Neural cell (in vitro differentiated cells): ENCODE measurements around the gene IGF1R. TPM values are rescaled to one million over a fixed set of nuclear protein-coding genes. Genes with fewer than 3 reads are reported as not detected.

Experiments
- H2AFZ ChIP-seq: fragments of 200-600, 300-800 bp; sonication (generic), shearing (Covaris generic); 2 replicates; pipeline ENCODE4 v1.6.0; 2014; ENCODE audit warnings: low read depth, mild to moderate bottlenecking, antibody characterized with exemption, low read length, moderate library complexity
- H3F3A ChIP-seq: fragments of 200-600 bp; shearing (Covaris generic); 2 replicates; pipeline ENCODE4 v1.6.1; 2016; ENCODE audit warnings: mild to moderate bottlenecking, moderate library complexity, mixed read lengths, antibody characterized with exemption, low read length; ENCODE audit not compliant: insufficient read depth, poor library complexity, severe bottlenecking
- H3K27ac ChIP-seq: fragments of 200-600, 300-800 bp; sonication (generic), shearing (Covaris generic); 2 replicates; pipeline ENCODE4 v1.5.1; 2014; ENCODE audit warnings: mild to moderate bottlenecking, low read length, moderate library complexity
- H3K27me3 ChIP-seq: fragments of 300-800, 200-600 bp; sonication (generic), shearing (Covaris generic); 2 replicates; pipeline ENCODE4 v1.6.0; 2014; ENCODE audit warnings: mild to moderate bottlenecking, low read depth, low read length, moderate library complexity; ENCODE audit not compliant: insufficient read depth
- H3K36me3 ChIP-seq: fragments of 300-800, 200-600 bp; sonication (generic), shearing (Covaris generic); 2 replicates; pipeline ENCODE4 v1.5.1; 2014; ENCODE audit warnings: mild to moderate bottlenecking, antibody characterized with exemption, low read length, moderate library complexity; ENCODE audit not compliant: insufficient read depth
- H3K4me2 ChIP-seq: fragments of 300-800, 200-600 bp; sonication (generic), shearing (Covaris generic); 2 replicates; pipeline ENCODE4 v1.6.0; 2014; ENCODE audit warnings: mild to moderate bottlenecking, low read length
- H3K4me3 ChIP-seq: fragments of 300-800, 200-600 bp; sonication (generic), shearing (Covaris generic); 2 replicates; pipeline ENCODE4 v1.5.1; 2014; ENCODE audit warnings: mild to moderate bottlenecking, low read length, moderate library complexity
- H3K79me2 ChIP-seq: fragments of 200-600 bp; shearing (Covaris generic); replicated peaks from 2 replicates; pipeline ENCODE4 v1.6.0; 2014; ENCODE audit warnings: mild to moderate bottlenecking, low read length, moderate library complexity; ENCODE audit not compliant: insufficient read depth
- H3K9ac ChIP-seq: fragments of 300-800, 200-600 bp; sonication (generic), shearing (Covaris generic); 2 replicates; pipeline ENCODE4 v1.6.1; 2016; ENCODE audit warnings: mild to moderate bottlenecking, low read length, mixed read lengths
- H3K9me2 ChIP-seq: fragments of 200-600 bp; shearing (Covaris generic); 2 replicates; pipeline ENCODE4 v1.6.1; 2016; ENCODE audit warnings: mild to moderate bottlenecking, low read length, mixed read lengths; ENCODE audit not compliant: insufficient read depth
- H3K9me3 ChIP-seq: fragments of 200-600, 300-800 bp; sonication (generic), shearing (Covaris generic); 2 replicates; pipeline ENCODE4 v1.6.1; 2016; ENCODE audit warnings: mild to moderate bottlenecking, mixed run types, low read length, moderate library complexity, mixed read lengths
- H4K20me1 ChIP-seq: fragments of 200-600 bp; shearing (Covaris generic); 2 replicates; pipeline ENCODE4 v1.6.1; 2016; ENCODE audit warnings: mild to moderate bottlenecking, mixed run types; ENCODE audit not compliant: insufficient read depth
- CTCF ChIP-seq: fragments of 450-650 bp; IDR thresholded peaks from 2 replicates; pipeline ENCODE4 v1.5.1; 2014; ENCODE audit warnings: antibody characterized with exemption, mild to moderate bottlenecking, moderate library complexity; ENCODE audit not compliant: poor library complexity, severe bottlenecking
- EP300 ChIP-seq: fragments of 450-650 bp; conservative IDR thresholded peaks from 2 replicates; pipeline ENCODE4 v1.6.1; 2014; ENCODE audit warnings: antibody characterized with exemption, mild to moderate bottlenecking, moderate library complexity; ENCODE audit not compliant: poor library complexity, severe bottlenecking
- EZH2 ChIP-seq: fragments of 200-600, 300-800 bp; shearing (Covaris generic), sonication (generic); IDR thresholded peaks from 2 replicates; pipeline ENCODE4 v1.6.1; 2014; ENCODE audit warnings: antibody characterized with exemption, low read length, borderline replicate concordance, mild to moderate bottlenecking; ENCODE audit not compliant: insufficient read depth, poor library complexity, severe bottlenecking
- MXI1 ChIP-seq: fragments of 450-650 bp; conservative IDR thresholded peaks from 2 replicates; pipeline ENCODE4 v1.6.1; 2014; ENCODE audit warnings: antibody characterized with exemption, mild to moderate bottlenecking; ENCODE audit not compliant: poor library complexity, severe bottlenecking
- POLR2AphosphoS5 ChIP-seq: IDR thresholded peaks from 2 replicates; pipeline ENCODE4 v1.6.1; 2012
- RAD21 ChIP-seq: fragments of 450-650 bp; conservative IDR thresholded peaks from 2 replicates; pipeline ENCODE4 v1.6.1; 2014; ENCODE audit warnings: antibody characterized with exemption, mild to moderate bottlenecking, moderate library complexity
- REST ChIP-seq: IDR thresholded peaks from 2 replicates; pipeline ENCODE4 v1.6.1; 2012; ENCODE audit warnings: borderline replicate concordance
- SMC3 ChIP-seq: fragments of 450-650 bp; conservative IDR thresholded peaks from 2 replicates; pipeline ENCODE4 v1.6.1; 2014; ENCODE audit warnings: antibody characterized with exemption, mild to moderate bottlenecking, moderate library complexity; ENCODE audit not compliant: poor library complexity
- TAF1 ChIP-seq: IDR thresholded peaks from 2 replicates; pipeline ENCODE4 v1.6.1; 2012; ENCODE audit warnings: low read depth
- polyA plus RNA-seq: library from polyadenylated mRNA; depleted of rRNA; stranded (reverse); fragments of >200 nt; gene quantifications from 2 replicates; pipeline ENCODE4 v1.2.3, GENCODE V29; 2014

Gene IGF1R
- polyA plus RNA-seq, 1 donor from 2014 or later, result 10.9 TPM

- Histone ChIP-seq H3K36me3 (no peaks in the 10 kb centered on the region), H2AFZ (no peak overlapping the region), H3K9ac (no peak overlapping the region), H3K27me3 (no peaks in the 10 kb centered on the region), H3K79me2 (no peaks in the 10 kb centered on the region), H3K9me3 (no peaks in the 10 kb centered on the region), H3K27ac (no peak overlapping the region), H3K4me3 (no peak overlapping the region), H3F3A (no peaks in the 10 kb centered on the region), H4K20me1 (no peaks in the 10 kb centered on the region), H3K4me2 (no peak overlapping the region), H3K9me2 (no peaks in the 10 kb centered on the region)
- no peak for TF ChIP-seq EP300
Observed at GRCh38 chr15:98997755-98998154, 349.4 kb downstream of the IGF1R start.

GRCh38 chr15:98998279-98998678 lies 349.9 kb downstream of the IGF1R start:
- Histone ChIP-seq H3K4me2 (no peak overlapping the region), H4K20me1 (no peaks in the 10 kb centered on the region), H3K9ac (no peak overlapping the region), H3F3A (no peaks in the 10 kb centered on the region), H3K9me3 (no peaks in the 10 kb centered on the region), H3K27me3 (no peaks in the 10 kb centered on the region), H3K36me3 (no peaks in the 10 kb centered on the region), H3K79me2 (no peaks in the 10 kb centered on the region), H2AFZ (no peak overlapping the region), H3K4me3 (no peak overlapping the region), H3K9me2 (no peaks in the 10 kb centered on the region), H3K27ac (no peak overlapping the region)
- TF ChIP-seq SMC3, result no peak
- no peak for TF ChIP-seq EP300

GRCh38 chr15:98999233-98999632 lies 350.9 kb downstream of the IGF1R start:
- Histone ChIP-seq H3K9me3 (no peaks in the 10 kb centered on the region), H3K4me2 (no peak overlapping the region), H3K9ac (no peak overlapping the region), H3F3A (no peaks in the 10 kb centered on the region), H3K79me2 (no peaks in the 10 kb centered on the region), H3K36me3 (no peaks in the 10 kb centered on the region), H3K27me3 (no peaks in the 10 kb centered on the region), H3K27ac (no peak overlapping the region), H2AFZ (no peak overlapping the region), H3K9me2 (no peaks in the 10 kb centered on the region), H4K20me1 (no peaks in the 10 kb centered on the region), H3K4me3 (no peak overlapping the region)
- TF ChIP-seq REST (no peak), POLR2AphosphoS5 (no peak), CTCF (no peak), SMC3 (no peak), EP300 (no peak), MXI1 (no peak), TAF1 (no peak), EZH2 (no peak), RAD21 (no peak)
